HepG2 (cell line): ENCODE measurements around the gene ZFX. TPM values are rescaled to one million over a fixed set of nuclear protein-coding genes. Genes with fewer than 3 reads are reported as not detected.
A peak's percentile ranks its signal among the peaks of the same experiment; 100 is the strongest.

Experiments used
- ATF1 ChIP-seq: IDR thresholded peaks from 2 replicates; pipeline ENCODE4 v1.6.1; 2016; ENCODE audit warnings: mild to moderate bottlenecking, control low read depth
- DPF2 ChIP-seq: sonication (generic); formaldehyde crosslinking; IDR thresholded peaks from 2 replicates; pipeline ENCODE4 v1.4.0; 2020; ENCODE audit warnings: mild to moderate bottlenecking, low read depth, missing genetic modification reagents, borderline replicate concordance
- HDAC1 ChIP-seq: sonication (generic); formaldehyde crosslinking; IDR thresholded peaks from 2 replicates; pipeline ENCODE4 v1.5.1; 2020; ENCODE audit warnings: mild to moderate bottlenecking, missing genetic modification reagents
- IRF2 ChIP-seq: IDR thresholded peaks from 2 replicates; pipeline ENCODE4 v1.6.1; 2018; ENCODE audit warnings: missing genetic modification reagents, missing compliant biosample characterization
- KLF16 ChIP-seq, 2 experiments: sonication (generic) in 1 of 2; formaldehyde crosslinking in 1 of 2; IDR thresholded peaks; 2 replicates each; pipeline versions ENCODE4 v1.6.1 to v1.8.0; 2016 to 2023; ENCODE audit warnings: missing genetic modification reagents in 2 of 2, missing compliant biosample characterization in 1 of 2
- MAFF ChIP-seq: IDR thresholded peaks from 2 replicates; pipeline ENCODE4 v1.6.1; 2011; ENCODE audit warnings: low read depth, low read length, improper control_type of control experiment
- MATR3 ChIP-seq: sonication (generic); formaldehyde crosslinking; IDR thresholded peaks from 2 replicates; pipeline ENCODE4 v1.4.0; 2020; ENCODE audit warnings: missing genetic modification reagents
- NFKBIZ ChIP-seq: IDR thresholded peaks from 2 replicates; pipeline ENCODE4 v1.6.1; 2018; ENCODE audit warnings: missing genetic modification reagents, missing compliant biosample characterization
- SOX13 ChIP-seq, 3 experiments: fragments of 450-650 bp in 1 of 3; sonication (generic) in 1 of 3; formaldehyde crosslinking in 1 of 3; IDR thresholded peaks in 2 of 3; conservative IDR thresholded peaks in 1 of 3; 2 replicates each; pipeline versions ENCODE4 v1.5.0 to v1.6.1; 2016 to 2020; ENCODE audit warnings: antibody characterized with exemption in 1 of 3, mild to moderate bottlenecking in 1 of 3, missing compliant biosample characterization in 1 of 3, missing genetic modification reagents in 1 of 3, moderate library complexity in 1 of 3
- TMF1 ChIP-seq: sonication (generic); formaldehyde crosslinking; IDR thresholded peaks from 2 replicates; pipeline ENCODE4 v1.8.1; 2022; ENCODE audit warnings: low read depth, missing genetic modification reagents
- ZBTB42 ChIP-seq: sonication (generic); formaldehyde crosslinking; IDR thresholded peaks from 2 replicates; pipeline ENCODE4 v1.5.0; 2020; ENCODE audit warnings: mild to moderate bottlenecking, missing genetic modification reagents
- ZNF230 ChIP-seq: sonication (generic); formaldehyde crosslinking; IDR thresholded peaks from 2 replicates; pipeline ENCODE4 v1.4.0; 2020; ENCODE audit warnings: mild to moderate bottlenecking, missing genetic modification reagents
- ZNF460 ChIP-seq: sonication (generic); formaldehyde crosslinking; IDR thresholded peaks from 2 replicates; pipeline ENCODE4 v1.5.1; 2020; ENCODE audit warnings: missing genetic modification reagents, mild to moderate bottlenecking, borderline replicate concordance
- ZNF468 ChIP-seq: sonication (generic); formaldehyde crosslinking; IDR thresholded peaks from 2 replicates; pipeline ENCODE4 v1.8.0; 2022; ENCODE audit warnings: mild to moderate bottlenecking, moderate library complexity, missing genetic modification reagents
- ZNF530 ChIP-seq: sonication (generic); formaldehyde crosslinking; IDR thresholded peaks from 2 replicates; pipeline ENCODE4 v1.5.0; 2020; ENCODE audit warnings: low read depth, mild to moderate bottlenecking, missing genetic modification reagents
- ZNF546 ChIP-seq: sonication (generic); formaldehyde crosslinking; conservative IDR thresholded peaks from 2 replicates; pipeline ENCODE4 v1.8.1; 2023; ENCODE audit warnings: mild to moderate bottlenecking, missing genetic modification reagents
- ZNF7 ChIP-seq: IDR thresholded peaks from 2 replicates; pipeline ENCODE4 v1.6.1; 2016; ENCODE audit warnings: missing biosample characterization, missing genetic modification reagents
- ZNF878 ChIP-seq: sonication (generic); formaldehyde crosslinking; IDR thresholded peaks from 2 replicates; pipeline ENCODE4 v1.8.1; 2023; ENCODE audit warnings: mild to moderate bottlenecking, missing genetic modification reagents, moderate library complexity
- ZSCAN31 ChIP-seq: sonication (generic); formaldehyde crosslinking; IDR thresholded peaks from 2 replicates; pipeline ENCODE4 v1.5.0; 2020; ENCODE audit warnings: low read depth, mild to moderate bottlenecking, missing genetic modification reagents
- polyA plus RNA-seq, 8 experiments: library from polyadenylated mRNA; depleted of rRNA in 3 of 8; stranded (reverse) in 7 of 8; unstranded in 1 of 8; fragments of >200 nt; fragmentation: Illumina TruSeq in 4 of 8; extraction: Trizol in 4 of 8; gene quantifications; 2 replicates each; pipeline versions ENCODE4 v1.2.1 to v1.2.3, GENCODE V29; 2011 to 2016; ENCODE audit warnings: low read depth in 4 of 8, missing spikeins in 1 of 8, mixed read lengths in 1 of 8; ENCODE audit not compliant: insufficient read depth in 1 of 8
- total RNA-seq, 5 experiments: library from RNA; depleted of rRNA; stranded (reverse); fragments of >200 nt; fragmentation: Illumina TruSeq; extraction: Trizol; gene quantifications; 2 replicates each; pipeline ENCODE4 v1.2.3, GENCODE V29; 2016; ENCODE audit warnings: low read depth in 1 of 5
- TF ChIP-seq, protein P1 (sequence below): IDR thresholded peaks from 2 replicates; pipeline ENCODE4 v1.6.1; 2016; ENCODE audit warnings: low read depth, borderline replicate concordance
- TF ChIP-seq, protein P2 (sequence below): conservative IDR thresholded peaks from 2 replicates; pipeline ENCODE4 v1.6.1; 2018; ENCODE audit warnings: missing genetic modification reagents
- TF ChIP-seq, protein P3 (sequence below): sonication (generic); formaldehyde crosslinking; IDR thresholded peaks from 2 replicates; pipeline ENCODE4 v1.4.0; 2020; ENCODE audit warnings: missing genetic modification reagents, borderline replicate concordance
- TF ChIP-seq, protein P4 (sequence below): sonication (generic); formaldehyde crosslinking; IDR thresholded peaks from 2 replicates; pipeline ENCODE4 v1.8.1; 2023; ENCODE audit warnings: mild to moderate bottlenecking, missing genetic modification reagents
- TF ChIP-seq, protein P5 (sequence below): sonication (generic); formaldehyde crosslinking; IDR thresholded peaks from 2 replicates; pipeline ENCODE4 v1.4.0; 2020; ENCODE audit warnings: missing genetic modification reagents

ZFX gene
- total and polyA plus RNA-seq, 2 of the 13 experiments (the other 11 are each of a cell fraction or from before 2014, with no cell fraction given) = 13.8 to 37.3 TPM

DNA sequence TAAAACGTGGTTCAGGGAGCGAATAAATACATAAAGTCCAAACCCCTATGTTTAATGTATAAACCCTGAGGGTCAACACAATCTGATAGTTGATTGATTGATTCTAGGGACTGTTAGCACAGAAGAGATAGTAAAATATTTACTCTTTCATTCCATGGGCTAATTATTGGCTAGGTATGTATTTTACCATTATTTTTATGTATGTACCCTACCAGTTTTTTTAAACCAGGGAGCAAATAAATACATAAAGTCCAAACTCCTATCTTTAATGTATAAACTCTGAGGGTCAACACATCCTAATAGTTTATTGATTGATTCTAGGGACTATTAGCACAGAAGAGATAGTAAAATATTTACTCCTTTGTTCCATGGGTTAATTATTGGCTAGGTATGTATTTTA lies 40.0 kb downstream of the ZFX start (continued):
- TF ChIP-seq, protein P1, sequence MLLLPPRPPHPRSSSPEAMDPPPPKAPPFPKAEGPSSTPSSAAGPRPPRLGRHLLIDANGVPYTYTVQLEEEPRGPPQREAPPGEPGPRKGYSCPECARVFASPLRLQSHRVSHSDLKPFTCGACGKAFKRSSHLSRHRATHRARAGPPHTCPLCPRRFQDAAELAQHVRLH (CRISPR knock-in tag) = no peak
- TF ChIP-seq, protein P2, sequence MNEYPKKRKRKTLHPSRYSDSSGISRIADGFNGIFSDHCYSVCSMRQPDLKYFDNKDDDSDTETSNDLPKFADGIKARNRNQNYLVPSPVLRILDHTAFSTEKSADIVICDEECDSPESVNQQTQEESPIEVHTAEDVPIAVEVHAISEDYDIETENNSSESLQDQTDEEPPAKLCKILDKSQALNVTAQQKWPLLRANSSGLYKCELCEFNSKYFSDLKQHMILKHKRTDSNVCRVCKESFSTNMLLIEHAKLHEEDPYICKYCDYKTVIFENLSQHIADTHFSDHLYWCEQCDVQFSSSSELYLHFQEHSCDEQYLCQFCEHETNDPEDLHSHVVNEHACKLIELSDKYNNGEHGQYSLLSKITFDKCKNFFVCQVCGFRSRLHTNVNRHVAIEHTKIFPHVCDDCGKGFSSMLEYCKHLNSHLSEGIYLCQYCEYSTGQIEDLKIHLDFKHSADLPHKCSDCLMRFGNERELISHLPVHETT = no peak
- TF ChIP-seq ZNF546 = no peak
- no peak for TF ChIP-seq ZNF468 (CRISPR knock-in tag)
- TF ChIP-seq ZNF230 = no peak
- no peak for TF ChIP-seq ZNF878 (CRISPR knock-in tag)
- TF ChIP-seq TMF1 = no peak
- TF ChIP-seq ZNF530 (CRISPR knock-in tag) = no peak
- no peak for TF ChIP-seq ZNF7 (CRISPR knock-in tag)
- no peak; the same call in 1 of the 2 replicates for TF ChIP-seq SOX13 (IDR thresholded peaks at IDR 0.05)
- peak in 1 of 2 experiments; percentile 78; a peak in 2 of 4 replicates for TF ChIP-seq SOX13 (CRISPR knock-in tag; conservative IDR thresholded peaks at IDR 0.05 in 1 of 2, IDR thresholded peaks at IDR 0.05 in 1 of 2)
- 0 out of 4 replicates have a peak, but pooled peaks of 1 of the 2 experiments have one; percentile 30 for TF ChIP-seq KLF16 (CRISPR knock-in tag; IDR thresholded peaks at IDR 0.05)
- TF ChIP-seq ZBTB42 (CRISPR knock-in tag) = no peak
- no peak for TF ChIP-seq ZNF460
- TF ChIP-seq DPF2 (CRISPR knock-in tag) = 0 out of 2 replicates have a peak, but pooled peaks have one; percentile 49
- TF ChIP-seq HDAC1 (CRISPR knock-in tag) = peak; percentile 71
- TF ChIP-seq MAFF = no peak
- no peak for TF ChIP-seq MATR3
- no peak for TF ChIP-seq ZSCAN31
- TF ChIP-seq, protein P3, sequence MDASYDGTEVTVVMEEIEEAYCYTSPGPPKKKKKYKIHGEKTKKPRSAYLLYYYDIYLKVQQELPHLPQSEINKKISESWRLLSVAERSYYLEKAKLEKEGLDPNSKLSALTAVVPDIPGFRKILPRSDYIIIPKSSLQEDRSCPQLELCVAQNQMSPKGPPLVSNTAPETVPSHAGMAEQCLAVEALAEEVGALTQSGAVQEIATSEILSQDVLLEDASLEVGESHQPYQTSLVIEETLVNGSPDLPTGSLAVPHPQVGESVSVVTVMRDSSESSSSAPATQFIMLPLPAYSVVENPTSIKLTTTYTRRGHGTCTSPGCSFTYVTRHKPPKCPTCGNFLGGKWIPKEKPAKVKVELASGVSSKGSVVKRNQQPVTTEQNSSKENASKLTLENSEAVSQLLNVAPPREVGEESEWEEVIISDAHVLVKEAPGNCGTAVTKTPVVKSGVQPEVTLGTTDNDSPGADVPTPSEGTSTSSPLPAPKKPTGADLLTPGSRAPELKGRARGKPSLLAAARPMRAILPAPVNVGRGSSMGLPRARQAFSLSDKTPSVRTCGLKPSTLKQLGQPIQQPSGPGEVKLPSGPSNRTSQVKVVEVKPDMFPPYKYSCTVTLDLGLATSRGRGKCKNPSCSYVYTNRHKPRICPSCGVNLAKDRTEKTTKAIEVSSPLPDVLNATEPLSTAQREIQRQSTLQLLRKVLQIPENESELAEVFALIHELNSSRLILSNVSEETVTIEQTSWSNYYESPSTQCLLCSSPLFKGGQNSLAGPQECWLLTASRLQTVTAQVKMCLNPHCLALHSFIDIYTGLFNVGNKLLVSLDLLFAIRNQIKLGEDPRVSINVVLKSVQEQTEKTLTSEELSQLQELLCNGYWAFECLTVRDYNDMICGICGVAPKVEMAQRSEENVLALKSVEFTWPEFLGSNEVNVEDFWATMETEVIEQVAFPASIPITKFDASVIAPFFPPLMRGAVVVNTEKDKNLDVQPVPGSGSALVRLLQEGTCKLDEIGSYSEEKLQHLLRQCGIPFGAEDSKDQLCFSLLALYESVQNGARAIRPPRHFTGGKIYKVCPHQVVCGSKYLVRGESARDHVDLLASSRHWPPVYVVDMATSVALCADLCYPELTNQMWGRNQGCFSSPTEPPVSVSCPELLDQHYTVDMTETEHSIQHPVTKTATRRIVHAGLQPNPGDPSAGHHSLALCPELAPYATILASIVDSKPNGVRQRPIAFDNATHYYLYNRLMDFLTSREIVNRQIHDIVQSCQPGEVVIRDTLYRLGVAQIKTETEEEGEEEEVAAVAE (CRISPR knock-in tag) = no peak
- TF ChIP-seq ATF1 (CRISPR knock-in tag) = 0 out of 2 replicates have a peak, but pooled peaks have one; percentile 38
- TF ChIP-seq IRF2 (CRISPR knock-in tag) = no peak
- TF ChIP-seq, protein P4, sequence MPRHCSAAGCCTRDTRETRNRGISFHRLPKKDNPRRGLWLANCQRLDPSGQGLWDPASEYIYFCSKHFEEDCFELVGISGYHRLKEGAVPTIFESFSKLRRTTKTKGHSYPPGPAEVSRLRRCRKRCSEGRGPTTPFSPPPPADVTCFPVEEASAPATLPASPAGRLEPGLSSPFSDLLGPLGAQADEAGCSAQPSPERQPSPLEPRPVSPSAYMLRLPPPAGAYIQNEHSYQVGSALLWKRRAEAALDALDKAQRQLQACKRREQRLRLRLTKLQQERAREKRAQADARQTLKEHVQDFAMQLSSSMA (CRISPR knock-in tag) = no peak
- TF ChIP-seq, protein P5, sequence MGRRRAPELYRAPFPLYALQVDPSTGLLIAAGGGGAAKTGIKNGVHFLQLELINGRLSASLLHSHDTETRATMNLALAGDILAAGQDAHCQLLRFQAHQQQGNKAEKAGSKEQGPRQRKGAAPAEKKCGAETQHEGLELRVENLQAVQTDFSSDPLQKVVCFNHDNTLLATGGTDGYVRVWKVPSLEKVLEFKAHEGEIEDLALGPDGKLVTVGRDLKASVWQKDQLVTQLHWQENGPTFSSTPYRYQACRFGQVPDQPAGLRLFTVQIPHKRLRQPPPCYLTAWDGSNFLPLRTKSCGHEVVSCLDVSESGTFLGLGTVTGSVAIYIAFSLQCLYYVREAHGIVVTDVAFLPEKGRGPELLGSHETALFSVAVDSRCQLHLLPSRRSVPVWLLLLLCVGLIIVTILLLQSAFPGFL (CRISPR knock-in tag) = no peak
- TF ChIP-seq NFKBIZ (CRISPR knock-in tag) = 0 out of 2 replicates have a peak, but pooled peaks have one; percentile 33
